Esophagus squamous epithelium (tissue), 4 donors: Measurements from ENCODE around the gene FAM221A.

Experiments
- CTCF ChIP-seq, 6 experiments: fragments of 450-650 bp in 4 of 6; fragments of 200-600 bp in 2 of 6; sonication (generic) in 2 of 6; IDR thresholded peaks; one replicate each; pipeline ENCODE4 v1.5.1; 2016 to 2019; ENCODE audit warnings: antibody characterized with exemption in 6 of 6, mild to moderate bottlenecking in 4 of 6, moderate library complexity in 4 of 6
- POLR2A ChIP-seq, 4 donors: fragments of 450-650 bp; IDR thresholded peaks; one replicate each; pipeline ENCODE4 v1.6.1; 2017; ENCODE audit warnings: antibody characterized with exemption in 4 of 4, mild to moderate bottlenecking in 4 of 4, moderate library complexity in 3 of 4

- TF ChIP-seq CTCF (IDR thresholded peaks at IDR 0.05), result no peak
- no peak for TF ChIP-seq POLR2A (IDR thresholded peaks at IDR 0.05)
Measured at GRCh38 chr7:23710000-23710399, 30.0 kb downstream of the FAM221A start, which contains the start of gene STK31.
